HG03571 (cell line): Measurements from ENCODE around the gene ENKUR.
A peak's percentile ranks its signal among the peaks of the same experiment; 100 is the strongest.

Experiments
- ATAC-seq: cut with Tn5 transposase; IDR thresholded peaks from one replicate; pipeline ENCODE4 v1.9.1; 2021; ENCODE audit not compliant: unreplicated experiment

The ENKUR gene

GRCh38 chr10:24950439-24950838 is 65.5 kb downstream of the ENKUR start:
- ATAC-seq = no peak

GRCh38 chr10:24949616-24950015 is 66.3 kb downstream of the ENKUR start:
- ATAC-seq = no peak

GRCh38 chr10:24947304-24948097 is 68.5 kb downstream of the ENKUR start:
- peak; percentile 77 for ATAC-seq

GRCh38 chr10:24944512-24945255 is 71.3 kb downstream of the ENKUR start:
- no peak for ATAC-seq

- ATAC-seq = no peak
These were observed 77.4 kb downstream of the ENKUR start for GRCh38 chr10:24938525-24938924.

GRCh38 chr10:24938076-24938475 is 77.9 kb downstream of the ENKUR start:
- no peak for ATAC-seq

- ATAC-seq = no peak
These were observed 80.3 kb downstream of the ENKUR start for GRCh38 chr10:24935504-24936292.
